Glutamatergic neuron (in vitro differentiated cells): Measurements from ENCODE around the gene MIS12. TPM values are rescaled to one million over a fixed set of nuclear protein-coding genes. Genes with fewer than 3 reads are reported as not detected.
A peak's percentile ranks its signal among the peaks of the same experiment; 100 is the strongest.

ENCODE experiments used
- DNase-seq: peaks from one replicate; pipeline ENCODE4 v3.0.0; 2022
- H3K27ac Mint-ChIP-seq: one replicate; pipeline ENCODE4 v1.8.0; 2020; ENCODE audit warnings: mild to moderate bottlenecking, mixed read lengths, inconsistent platforms; ENCODE audit not compliant: unreplicated experiment
- H3K27me3 Mint-ChIP-seq: one replicate; pipeline ENCODE4 v1.8.0; 2020; ENCODE audit warnings: mild to moderate bottlenecking, moderate library complexity, mixed read lengths, inconsistent platforms; ENCODE audit not compliant: unreplicated experiment
- H3K36me3 Mint-ChIP-seq: one replicate; pipeline ENCODE4 v1.8.0; 2020; ENCODE audit warnings: mild to moderate bottlenecking, mixed read lengths, inconsistent platforms; ENCODE audit not compliant: unreplicated experiment
- H3K4me1 Mint-ChIP-seq: one replicate; pipeline ENCODE4 v1.8.0; 2020; ENCODE audit warnings: mild to moderate bottlenecking, low read depth, mixed read lengths, inconsistent platforms; ENCODE audit not compliant: unreplicated experiment
- H3K4me3 Mint-ChIP-seq: one replicate; pipeline ENCODE4 v1.8.0; 2020; ENCODE audit warnings: mild to moderate bottlenecking, mixed read lengths, inconsistent platforms; ENCODE audit not compliant: unreplicated experiment
- H3K9me3 Mint-ChIP-seq: one replicate; pipeline ENCODE4 v1.8.0; 2020; ENCODE audit warnings: mild to moderate bottlenecking, moderate library complexity, mixed read lengths, inconsistent platforms; ENCODE audit not compliant: unreplicated experiment
- long read RNA-seq: library from polyadenylated mRNA; unstranded; transcript quantifications from one replicate; pipeline ENCODE4 v2.0.0, GENCODE V29; 2020; ENCODE audit not compliant: unreplicated experiment
- total RNA-seq: library from RNA; stranded (reverse); fragmentation: NEBNext Ultra II Directional; extraction: Animal tissue kit (Norgen Biotek cat#: 25700); gene quantifications from one replicate; pipeline ENCODE4 v1.2.1, GENCODE V29; 2021; ENCODE audit not compliant: unreplicated experiment
- TF ChIP-seq, protein P1 (sequence below): fragments of 200-600 bp; sonication (generic); IDR thresholded peaks from one replicate; pipeline ENCODE4 v1.5.0; 2021; ENCODE audit not compliant: partially characterized antibody, unreplicated experiment

The MIS12 gene, protein sequence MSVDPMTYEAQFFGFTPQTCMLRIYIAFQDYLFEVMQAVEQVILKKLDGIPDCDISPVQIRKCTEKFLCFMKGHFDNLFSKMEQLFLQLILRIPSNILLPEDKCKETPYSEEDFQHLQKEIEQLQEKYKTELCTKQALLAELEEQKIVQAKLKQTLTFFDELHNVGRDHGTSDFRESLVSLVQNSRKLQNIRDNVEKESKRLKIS
- total RNA-seq = 23.2 TPM
- long read RNA-seq, partial matches to known transcripts = 0 of 8 reads
- long read RNA-seq, other reads (novel, unspliced or antisense) = 1 of 8 reads

DNA sequence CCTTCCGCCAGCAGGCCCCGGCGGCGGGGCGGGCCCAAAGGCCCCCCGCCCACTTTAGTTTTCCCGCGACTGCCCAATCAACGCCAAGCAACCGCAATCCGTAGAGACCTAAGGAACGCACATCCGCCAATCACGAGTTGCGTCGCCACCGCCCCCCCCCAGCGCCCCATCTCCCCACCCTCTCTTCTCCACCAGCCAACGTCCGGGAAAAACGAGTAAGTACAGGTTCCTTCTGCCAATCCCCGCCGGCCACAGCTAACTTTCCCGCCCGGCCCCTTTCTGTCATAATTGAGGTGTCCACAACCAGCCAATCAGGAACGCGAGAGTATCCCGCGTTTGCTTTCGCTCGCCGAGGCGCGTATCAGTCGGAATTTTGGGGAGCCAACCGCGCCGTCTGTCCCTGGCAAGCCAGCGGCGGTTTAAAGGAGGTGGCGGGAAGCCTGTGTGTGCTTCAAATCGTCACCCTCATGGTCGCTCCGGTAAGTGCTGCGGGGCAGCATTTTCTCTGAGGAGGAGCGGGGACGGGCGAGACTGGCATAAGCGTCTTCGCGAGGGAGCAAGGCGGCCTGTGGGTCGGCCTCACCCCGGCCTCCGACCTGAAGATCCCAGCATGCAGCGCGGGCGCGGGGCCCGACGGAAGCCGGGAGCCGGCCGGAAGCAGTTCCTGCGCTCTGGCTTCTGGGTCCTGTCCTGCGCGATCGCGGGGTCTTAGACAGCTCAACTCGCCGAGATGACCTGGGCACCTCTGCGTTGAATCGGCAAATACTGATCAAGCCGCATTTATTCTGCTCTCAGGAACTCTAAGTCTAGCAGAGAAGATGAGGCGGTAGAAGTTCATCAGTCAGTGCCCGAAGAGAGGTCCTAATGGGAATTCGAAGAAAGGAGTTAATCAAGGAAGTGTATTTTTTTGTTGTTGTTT is at the start of gene MIS12:
Gene MIS12, plus strand, starts transcription at position 361 of the 919 bp plus-strand sequence. CDS start 2,297 bp downstream, outside the sequence.
- TF ChIP-seq, protein P1, sequence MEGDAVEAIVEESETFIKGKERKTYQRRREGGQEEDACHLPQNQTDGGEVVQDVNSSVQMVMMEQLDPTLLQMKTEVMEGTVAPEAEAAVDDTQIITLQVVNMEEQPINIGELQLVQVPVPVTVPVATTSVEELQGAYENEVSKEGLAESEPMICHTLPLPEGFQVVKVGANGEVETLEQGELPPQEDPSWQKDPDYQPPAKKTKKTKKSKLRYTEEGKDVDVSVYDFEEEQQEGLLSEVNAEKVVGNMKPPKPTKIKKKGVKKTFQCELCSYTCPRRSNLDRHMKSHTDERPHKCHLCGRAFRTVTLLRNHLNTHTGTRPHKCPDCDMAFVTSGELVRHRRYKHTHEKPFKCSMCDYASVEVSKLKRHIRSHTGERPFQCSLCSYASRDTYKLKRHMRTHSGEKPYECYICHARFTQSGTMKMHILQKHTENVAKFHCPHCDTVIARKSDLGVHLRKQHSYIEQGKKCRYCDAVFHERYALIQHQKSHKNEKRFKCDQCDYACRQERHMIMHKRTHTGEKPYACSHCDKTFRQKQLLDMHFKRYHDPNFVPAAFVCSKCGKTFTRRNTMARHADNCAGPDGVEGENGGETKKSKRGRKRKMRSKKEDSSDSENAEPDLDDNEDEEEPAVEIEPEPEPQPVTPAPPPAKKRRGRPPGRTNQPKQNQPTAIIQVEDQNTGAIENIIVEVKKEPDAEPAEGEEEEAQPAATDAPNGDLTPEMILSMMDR = no peak
- peak; percentile 94 for DNase-seq
- Mint-ChIP-seq H3K36me3 (no peaks in the 10 kb centered on the region), H3K27me3 (peaks cover 3% of the 10 kb centered on the region), H3K27ac (peak within 1 kb of the TSS; percentile 93), H3K9me3 (peaks cover 6% of the 10 kb centered on the region), H3K4me3 (peak within 1 kb of the TSS; percentile 100), H3K4me1 (peaks cover 7% of the 10 kb centered on the region)

DNA sequence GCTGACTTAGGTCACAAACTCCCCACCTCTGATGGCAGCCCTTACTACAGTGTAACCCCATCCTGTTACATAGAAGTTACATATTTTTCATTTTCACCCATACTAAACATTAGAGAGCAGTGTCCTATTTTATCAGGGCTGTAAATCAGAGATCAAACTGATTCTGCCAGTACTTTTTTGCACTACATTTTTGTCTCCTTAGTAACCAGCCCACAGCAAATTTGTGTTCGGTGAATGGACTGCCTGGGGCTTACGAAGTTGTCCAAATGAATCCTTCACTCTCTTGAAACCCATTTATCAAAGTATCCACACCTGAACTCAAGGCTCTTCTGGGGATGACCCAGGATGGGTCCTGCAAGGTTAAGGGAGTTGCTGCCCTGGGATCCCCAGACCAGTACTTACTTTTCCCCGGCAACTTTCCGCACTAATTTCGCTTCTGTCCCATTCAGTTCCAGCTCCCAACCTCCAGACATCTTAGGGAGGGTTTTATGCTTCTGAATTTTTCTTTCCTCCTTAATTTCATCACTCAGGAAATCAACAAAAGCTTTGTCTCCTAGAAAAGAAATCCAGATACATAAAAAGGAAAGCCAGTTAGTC is 48.5 kb upstream of the MIS12 start:
- H3K27ac Mint-ChIP-seq = peak overlapping the region; percentile 52
- H3K4me3 Mint-ChIP-seq = peak overlapping the region; percentile 90
- peaks cover 4% of the 10 kb centered on the region for H3K9me3 Mint-ChIP-seq
- H3K36me3 Mint-ChIP-seq = no peaks in the 10 kb centered on the region
- no peaks in the 10 kb centered on the region for H3K27me3 Mint-ChIP-seq
- H3K4me1 Mint-ChIP-seq = peaks cover 17% of the 10 kb centered on the region
- DNase-seq = no peak
- TF ChIP-seq, protein P1 = no peak

DNA sequence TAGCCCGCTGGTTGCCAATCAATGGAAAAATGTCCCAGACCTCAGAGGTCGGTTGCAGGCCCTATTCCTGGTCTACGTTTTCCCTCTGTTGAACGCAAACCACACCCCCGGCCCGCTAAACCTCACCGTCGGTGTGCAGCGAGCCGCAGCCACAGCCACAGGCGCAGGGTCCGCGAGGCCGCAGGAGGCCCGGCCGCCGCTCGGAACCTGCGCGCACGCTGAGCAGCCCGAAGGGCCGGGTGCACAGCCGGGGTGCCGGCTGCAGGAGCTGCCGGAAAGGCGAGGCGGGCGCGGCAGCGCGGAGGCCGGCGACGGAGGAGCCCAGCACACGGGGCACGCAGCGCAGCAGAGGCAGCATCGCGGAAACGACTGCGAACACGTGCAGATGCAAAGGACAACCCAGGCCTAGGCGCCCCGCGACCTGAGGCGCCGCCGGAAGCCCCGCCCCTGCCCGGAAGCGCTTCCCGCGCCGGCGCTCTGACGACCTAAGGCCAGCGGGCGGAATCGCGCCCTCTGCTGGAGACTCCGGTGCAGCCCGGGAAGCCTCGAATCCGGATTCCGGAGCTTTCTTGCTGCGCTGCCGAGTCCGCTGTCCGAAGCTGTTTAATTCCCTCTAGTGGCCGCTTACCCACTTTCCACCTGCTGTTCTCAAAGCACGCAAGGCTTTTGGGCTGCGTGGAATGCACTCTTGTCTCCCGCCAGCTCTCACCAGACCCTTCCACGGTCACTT is 47.5 kb upstream of the MIS12 start, which contains the start of gene C1QBP:
Gene C1QBP, minus strand, starts transcription at position 440 of the 730 bp plus-strand sequence. Its CDS starts 82 bp downstream, at position 358.
- no peaks in the 10 kb centered on the region for H3K36me3 Mint-ChIP-seq
- TF ChIP-seq, protein P1 = peak; percentile 99
- DNase-seq = peak; percentile 95
- H3K27ac Mint-ChIP-seq = peak within 1 kb of the TSS; percentile 59
- H3K4me1 Mint-ChIP-seq = peaks cover 15% of the 10 kb centered on the region
- H3K4me3 Mint-ChIP-seq = peak within 1 kb of the TSS; percentile 90
- H3K27me3 Mint-ChIP-seq = no peaks in the 10 kb centered on the region
- peaks cover 4% of the 10 kb centered on the region for H3K9me3 Mint-ChIP-seq

DNA sequence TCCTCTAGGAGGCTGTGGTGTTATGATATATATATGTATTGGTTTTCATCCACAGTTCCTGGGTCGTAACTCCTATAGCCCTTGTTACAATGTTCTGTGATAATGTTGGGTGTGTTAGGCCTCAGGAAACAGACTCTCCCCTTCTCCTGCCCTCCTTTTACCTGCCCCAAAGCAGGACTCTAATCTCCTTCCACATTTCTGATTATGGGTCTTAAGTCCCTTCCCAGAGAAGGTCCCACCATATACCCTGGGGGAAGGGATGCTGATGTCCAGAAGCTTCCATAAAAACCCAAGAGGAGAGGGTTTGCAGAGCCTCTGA is 47.0 kb upstream of the MIS12 start:
- H3K36me3 Mint-ChIP-seq = no peaks in the 10 kb centered on the region
- DNase-seq = no peak
- peaks cover 15% of the 10 kb centered on the region for H3K4me1 Mint-ChIP-seq
- TF ChIP-seq, protein P1 = no peak
- peaks cover 4% of the 10 kb centered on the region for H3K9me3 Mint-ChIP-seq
- peak overlapping the region; percentile 59 for H3K27ac Mint-ChIP-seq
- peak overlapping the region; percentile 79 for H3K4me3 Mint-ChIP-seq
- no peaks in the 10 kb centered on the region for H3K27me3 Mint-ChIP-seq
